PC-3 (cell line): ENCODE data around the gene IRGQ. TPM values are rescaled to one million over a fixed set of nuclear protein-coding genes. Genes with fewer than 3 reads are reported as not detected.

Experiments
- ATAC-seq: fragments of 200-7000 bp; cut with Tn5 transposase; 2 replicates; pipeline ENCODE4 v1.9.1; 2020; ENCODE audit warnings: mild to moderate bottlenecking, moderate library complexity
- BruUV-seq: library from RNA; stranded (reverse); fragments of 400-500 nt; replicated peaks from 2 replicates; lab custom pipeline; 2021; lab: Mats Ljungman, UMichigan
- CTCF ChIA-PET: fragments of 300-600 bp; sonication (Branson Sonifier 250); formaldehyde crosslinking; loops from one replicate; lab custom pipeline; 2022; ENCODE audit warnings: antibody characterized with exemption; lab: Charles Lee
- POLR2A ChIA-PET: fragments of 300-600 bp; sonication (Branson Sonifier 250); formaldehyde crosslinking; loops from one replicate; lab custom pipeline; 2022; ENCODE audit warnings: antibody characterized with exemption; ENCODE audit not compliant: unreplicated experiment; lab: Charles Lee
- DNase-seq: peaks from one replicate; pipeline ENCODE4 v3.0.0-alpha.2; 2015
- H2AFZ ChIP-seq: fragments of 300-600 bp; sonication (generic); 2 replicates; pipeline ENCODE4 v1.6.0; 2016; ENCODE audit warnings: antibody characterized with exemption, low read length
- H3F3A ChIP-seq: fragments of 300-600 bp; sonication (generic); one replicate; pipeline ENCODE4 v1.6.0; 2017; ENCODE audit warnings: antibody characterized with exemption, low read length, control low read depth, mild to moderate bottlenecking; ENCODE audit not compliant: unreplicated experiment
- H3K27ac ChIP-seq: fragments of 300-600 bp; sonication (generic); 2 replicates; pipeline ENCODE4 v1.5.1; 2016; ENCODE audit warnings: mild to moderate bottlenecking, low read length
- H3K27me3 ChIP-seq: fragments of 300-600 bp; sonication (generic); 2 replicates; pipeline ENCODE4 v1.6.1; 2016; ENCODE audit warnings: low read length, mixed read lengths
- H3K36me3 ChIP-seq: fragments of 300-600 bp; sonication (generic); 2 replicates; pipeline ENCODE4 v1.6.1; 2016; ENCODE audit warnings: low read depth, mixed run types, low read length, mixed read lengths
- H3K4me1 ChIP-seq: fragments of 300-600 bp; sonication (generic); 2 replicates; pipeline ENCODE4 v1.5.1; 2016; ENCODE audit warnings: low read length; ENCODE audit not compliant: insufficient read depth
- H3K4me2 ChIP-seq: fragments of 300-600 bp; sonication (generic); 2 replicates; pipeline ENCODE4 v1.6.0; 2016; ENCODE audit warnings: low read length
- H3K4me3 ChIP-seq: fragments of 300-600 bp; sonication (generic); 2 replicates; pipeline ENCODE4 v1.5.1; 2016; ENCODE audit warnings: mild to moderate bottlenecking, low read length, mixed read lengths
- H3K79me2 ChIP-seq: fragments of 300-600 bp; sonication (generic); 2 replicates; pipeline ENCODE4 v1.6.1; 2017; ENCODE audit warnings: low read length, mixed read lengths
- H3K9ac ChIP-seq: fragments of 300-600 bp; sonication (generic); 2 replicates; pipeline ENCODE4 v1.6.0; 2016; ENCODE audit warnings: mild to moderate bottlenecking, low read length
- H3K9me2 ChIP-seq: fragments of 300-600 bp; sonication (generic); replicated peaks from 2 replicates; pipeline ENCODE4 v1.6.1; 2016; ENCODE audit warnings: mixed run types, low read length, mixed read lengths
- H3K9me3 ChIP-seq: fragments of 300-600 bp; sonication (generic); 2 replicates; pipeline ENCODE4 v1.6.1; 2016; ENCODE audit warnings: low read length, mixed read lengths
- H4K20me1 ChIP-seq: fragments of 300-600 bp; sonication (generic); 2 replicates; pipeline ENCODE4 v1.6.1; 2016; ENCODE audit warnings: low read length, mixed read lengths
- EZH2 ChIP-seq: fragments of 300-600 bp; sonication (generic); IDR thresholded peaks from one replicate; pipeline ENCODE4 v1.6.1; 2017; ENCODE audit warnings: antibody characterized with exemption, mild to moderate bottlenecking, low read length; ENCODE audit not compliant: unreplicated experiment
- EZH2phosphoT487 ChIP-seq: fragments of 300-600 bp; sonication (generic); IDR thresholded peaks from 2 replicates; pipeline ENCODE4 v1.6.1; 2018; ENCODE audit warnings: mild to moderate bottlenecking, antibody characterized with exemption, low read length, borderline replicate concordance
- intact Hi-C: fragments of 100-400 bp; cut with micrococcal nuclease; formaldehyde crosslinking; loops from 2 replicates; pipeline ENCODE4 v1.9.0; 2023
- total RNA-seq: library from RNA; depleted of rRNA; stranded (reverse); fragments of >200 nt; gene quantifications from 2 replicates; pipeline ENCODE4 v1.2.3, GENCODE V29; 2014
- TF ChIP-seq, protein P1 (sequence below): fragments of 300-600 bp; sonication (generic); conservative IDR thresholded peaks from 2 replicates; pipeline ENCODE4 v1.5.1; 2017; ENCODE audit warnings: antibody characterized with exemption, low read depth, mild to moderate bottlenecking, low read length

The IRGQ gene
- total RNA-seq, 1 experiment from 2014 or later: 12.5 TPM

- H3K9ac ChIP-seq: no peak overlapping the region
- BruUV-seq: no TSS peak
- H3F3A ChIP-seq: no peaks in the 10 kb centered on the region
- no peaks in the 10 kb centered on the region for H3K79me2 ChIP-seq
- ChIA-PET CTCF (no interaction called here), POLR2A (no interaction called here)
- no peaks in the 10 kb centered on the region for H3K9me2 ChIP-seq
- H3K27me3 ChIP-seq: no peaks in the 10 kb centered on the region
- H3K4me2 ChIP-seq: peak overlapping the region; percentile 84
- no peaks in the 10 kb centered on the region; the same call in 1 of the 2 replicates for H3K4me1 ChIP-seq
- H3K36me3 ChIP-seq: no peaks in the 10 kb centered on the region
- intact Hi-C loops: no loop called here
- peak overlapping the region; percentile 58 for H3K4me3 ChIP-seq
- TF ChIP-seq EZH2phosphoT487 (no peak), EZH2 (no peak)
- TF ChIP-seq, protein P1, sequence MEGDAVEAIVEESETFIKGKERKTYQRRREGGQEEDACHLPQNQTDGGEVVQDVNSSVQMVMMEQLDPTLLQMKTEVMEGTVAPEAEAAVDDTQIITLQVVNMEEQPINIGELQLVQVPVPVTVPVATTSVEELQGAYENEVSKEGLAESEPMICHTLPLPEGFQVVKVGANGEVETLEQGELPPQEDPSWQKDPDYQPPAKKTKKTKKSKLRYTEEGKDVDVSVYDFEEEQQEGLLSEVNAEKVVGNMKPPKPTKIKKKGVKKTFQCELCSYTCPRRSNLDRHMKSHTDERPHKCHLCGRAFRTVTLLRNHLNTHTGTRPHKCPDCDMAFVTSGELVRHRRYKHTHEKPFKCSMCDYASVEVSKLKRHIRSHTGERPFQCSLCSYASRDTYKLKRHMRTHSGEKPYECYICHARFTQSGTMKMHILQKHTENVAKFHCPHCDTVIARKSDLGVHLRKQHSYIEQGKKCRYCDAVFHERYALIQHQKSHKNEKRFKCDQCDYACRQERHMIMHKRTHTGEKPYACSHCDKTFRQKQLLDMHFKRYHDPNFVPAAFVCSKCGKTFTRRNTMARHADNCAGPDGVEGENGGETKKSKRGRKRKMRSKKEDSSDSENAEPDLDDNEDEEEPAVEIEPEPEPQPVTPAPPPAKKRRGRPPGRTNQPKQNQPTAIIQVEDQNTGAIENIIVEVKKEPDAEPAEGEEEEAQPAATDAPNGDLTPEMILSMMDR: no peak
- peak overlapping the region; percentile 82; the same call in 1 of the 2 replicates for H2AFZ ChIP-seq
- no peaks in the 10 kb centered on the region for H4K20me1 ChIP-seq
- no peak overlapping the region for H3K27ac ChIP-seq
- ATAC-seq: no peak
- no peak for DNase-seq
- no peaks in the 10 kb centered on the region for H3K9me3 ChIP-seq
These were observed 44.5 kb upstream of the IRGQ start for GRCh38 chr19:43640424-43640757.

DNA sequence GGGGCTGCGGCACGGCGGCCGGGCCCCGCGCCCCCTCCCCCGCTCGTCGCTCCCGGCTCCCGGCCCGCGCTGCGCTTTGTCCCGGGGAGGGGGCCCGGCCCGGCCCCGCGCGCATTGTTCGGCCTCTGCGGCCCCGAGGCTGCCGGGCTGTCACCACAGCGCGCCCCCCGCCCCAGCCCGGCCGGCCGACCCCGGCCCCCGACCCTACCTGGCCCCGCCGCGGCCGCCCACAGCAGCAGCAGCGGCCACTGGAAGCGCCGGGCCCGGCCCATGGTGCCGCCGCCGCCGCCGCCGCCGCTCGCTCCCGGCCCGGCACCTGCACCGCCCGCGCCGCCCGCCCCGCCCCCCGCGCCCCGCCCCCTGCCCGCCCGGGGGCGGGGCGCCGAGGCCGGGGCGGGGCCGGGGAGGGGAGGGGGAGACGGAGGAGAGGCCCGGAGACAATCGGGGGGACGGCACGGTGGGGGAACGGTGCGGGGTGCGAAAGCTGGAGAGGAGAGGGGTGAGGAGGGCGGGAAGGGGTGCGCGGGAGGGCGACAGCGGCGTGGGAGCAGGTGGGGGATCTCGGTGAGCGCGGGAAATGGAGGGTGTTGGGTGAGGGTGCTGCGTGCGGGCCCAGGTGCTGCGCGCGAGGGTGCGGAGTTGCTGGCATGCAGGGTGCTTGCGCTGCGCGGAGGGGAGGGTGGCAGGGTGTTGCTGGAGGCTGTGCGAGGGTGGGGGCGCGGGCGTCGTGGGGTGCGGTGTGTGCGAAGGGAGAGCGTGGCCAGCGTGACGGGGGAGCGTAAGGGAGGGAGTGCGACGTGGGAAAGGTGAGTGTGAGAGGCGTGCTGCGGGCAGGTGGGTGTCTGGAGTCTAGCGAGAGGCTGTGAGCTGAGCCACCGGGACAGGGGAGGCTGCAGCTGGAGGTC, 43.8 kb upstream of the IRGQ start, which contains the start of gene CADM4:
TSS of gene CADM4 (minus strand) at position 332 of the 905 bp plus-strand sequence. CDS start at position 272, 60 bp downstream.
- TF ChIP-seq EZH2 (no peak), EZH2phosphoT487 (no peak)
- TF ChIP-seq, protein P1: no peak
- CTCF ChIA-PET: no interaction called here
- POLR2A ChIA-PET: no interaction called here

More for the DNA sequence above, 43.8 kb upstream of the IRGQ start, which contains the start of gene CADM4:
- Histone ChIP-seq H3K9me2 (no peaks in the 10 kb centered on the region), H3K79me2 (no peaks in the 10 kb centered on the region), H3K4me1 (no peaks in the 10 kb centered on the region; the same call in 1 of the 2 replicates), H3K27me3 (no peaks in the 10 kb centered on the region), H3K36me3 (no peaks in the 10 kb centered on the region), H3F3A (no peaks in the 10 kb centered on the region), H3K27ac (no peak within 1 kb of the TSS), H2AFZ (peak within 1 kb of the TSS; percentile 82), H3K4me2 (peak within 1 kb of the TSS; percentile 84), H4K20me1 (no peaks in the 10 kb centered on the region), H3K4me3 (peak within 1 kb of the TSS; percentile 61), H3K9me3 (no peaks in the 10 kb centered on the region), H3K9ac (no peak within 1 kb of the TSS)
- ATAC-seq: peak; percentile 78
- intact Hi-C loops: no loop called here
- BruUV-seq: no TSS peak
- DNase-seq: no peak
